SW480 (cell line): ENCODE measurements around the gene STAC.
"Not testable (repeated sequence)": the region's sequence is repeated elsewhere in the genome, so short reads cannot be mapped to it uniquely, and the experiment has no call there.

Experiments used
- DNase-seq: peaks from one replicate; pipeline ENCODE4 v3.0.0-alpha.2; 2016; ENCODE audit warnings: low spot score

The STAC gene

DNA sequence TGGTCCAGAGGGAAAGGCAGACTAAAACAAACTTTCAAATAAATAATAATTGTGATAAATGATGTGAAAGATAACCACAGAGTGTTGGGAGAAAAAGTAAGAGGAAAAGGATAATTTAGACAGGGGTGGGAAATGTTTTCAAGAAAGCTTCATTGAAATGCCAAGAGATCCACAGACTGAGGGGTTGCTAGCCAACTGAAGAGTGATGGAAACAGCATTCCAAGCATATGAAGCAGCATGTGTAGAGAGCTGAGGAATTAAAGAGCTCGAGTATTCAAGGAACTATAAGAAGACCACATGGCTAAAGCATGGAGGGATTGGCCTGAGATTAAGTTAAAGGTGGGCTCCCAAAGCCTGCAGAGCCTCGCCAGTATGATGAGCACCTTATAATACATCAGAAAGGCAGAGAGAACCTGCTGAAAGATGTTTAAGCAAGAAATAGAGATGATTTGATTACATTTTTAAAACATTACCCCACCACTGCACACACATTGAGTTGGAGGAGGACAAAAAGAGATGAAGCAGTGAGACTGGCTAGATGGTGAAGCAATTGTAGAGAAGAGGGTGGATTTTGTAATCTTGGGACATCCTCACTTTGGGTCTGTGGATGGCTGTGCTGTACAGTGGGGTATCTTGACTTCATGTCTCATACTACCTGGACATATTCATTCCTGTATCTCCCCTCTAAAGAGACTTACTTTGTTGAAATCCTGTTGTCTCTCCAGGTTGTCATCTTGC is 100.8 kb downstream of the STAC start:
- no peak for DNase-seq

DNA sequence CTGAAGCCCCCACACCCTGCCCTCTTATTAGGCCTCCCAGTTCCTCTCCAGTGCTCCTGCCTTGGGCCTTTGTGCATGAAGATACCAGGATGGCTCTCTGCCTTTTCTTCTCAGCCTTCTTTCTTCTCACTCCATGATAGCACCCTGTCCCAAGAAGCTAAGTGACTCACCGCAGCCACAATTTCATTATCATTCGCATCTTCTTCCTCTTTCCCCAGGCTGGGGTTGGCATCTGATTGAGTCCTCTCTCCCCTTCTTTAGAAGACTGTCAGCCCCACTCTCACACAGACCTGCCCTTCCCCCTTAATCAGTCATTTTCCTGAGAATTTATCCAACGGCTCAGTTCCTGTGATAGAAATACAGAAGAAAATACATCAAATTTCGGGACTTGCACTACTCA is 102.0 kb downstream of the STAC start:
- DNase-seq: no peak

DNA sequence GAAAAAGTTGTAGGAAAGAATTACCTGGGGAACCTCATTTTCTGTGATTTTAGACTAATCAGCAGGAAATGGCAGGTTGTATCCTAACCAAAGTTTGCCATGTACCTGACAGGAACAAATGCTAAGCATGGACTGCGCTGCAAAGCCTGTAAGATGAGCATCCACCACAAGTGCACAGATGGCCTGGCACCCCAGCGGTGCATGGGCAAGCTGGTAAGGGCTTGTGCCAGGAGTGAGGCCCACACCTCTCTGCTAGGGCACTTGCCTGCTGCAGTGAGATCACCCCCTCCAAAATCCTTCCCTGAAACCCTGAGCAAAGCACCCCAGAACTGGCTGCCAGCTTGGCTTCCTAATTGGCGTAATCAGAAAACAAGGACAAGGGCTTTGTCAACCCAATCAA is 102.6 kb downstream of the STAC start:
- no peak for DNase-seq

DNA sequence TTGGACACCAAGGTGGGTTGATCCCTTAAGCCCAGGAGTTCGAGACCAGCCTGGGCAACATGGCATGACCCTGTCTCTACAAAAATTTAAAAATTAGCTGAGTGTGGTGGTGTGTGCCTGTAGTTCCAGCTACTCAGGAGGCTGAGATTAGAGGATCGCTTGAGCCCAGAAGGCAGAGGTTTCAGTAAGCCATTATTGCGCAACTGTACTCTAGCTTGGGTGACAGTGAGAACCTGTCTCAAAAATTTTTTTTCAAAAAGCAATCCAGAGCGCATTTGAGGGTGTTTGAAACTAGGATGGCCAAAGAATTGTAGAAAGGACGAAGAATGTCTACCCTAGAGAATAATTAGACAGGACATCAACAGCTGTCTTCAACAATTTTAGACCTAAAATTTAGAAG is 103.4 kb downstream of the STAC start:
- no peak for DNase-seq

DNA sequence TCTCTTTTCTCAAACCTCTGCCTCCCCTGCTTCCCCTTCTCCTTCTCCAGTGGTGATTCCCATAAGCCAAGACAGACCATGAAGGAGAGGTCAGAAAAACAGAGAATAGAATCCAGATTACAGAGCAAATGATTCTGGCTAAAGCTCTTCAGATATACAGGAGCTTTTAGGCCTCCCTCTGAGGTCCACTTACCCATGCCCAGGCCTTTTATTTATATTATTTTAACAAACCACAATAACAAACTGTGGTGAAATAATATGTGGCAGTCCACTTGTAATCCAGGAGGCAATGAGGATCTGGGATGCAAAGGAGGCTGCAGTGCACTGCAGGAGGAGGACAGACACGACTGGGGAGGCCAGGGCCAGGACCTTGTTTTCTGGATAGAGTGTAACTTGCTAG is 104.1 kb downstream of the STAC start:
- no peak for DNase-seq

DNA sequence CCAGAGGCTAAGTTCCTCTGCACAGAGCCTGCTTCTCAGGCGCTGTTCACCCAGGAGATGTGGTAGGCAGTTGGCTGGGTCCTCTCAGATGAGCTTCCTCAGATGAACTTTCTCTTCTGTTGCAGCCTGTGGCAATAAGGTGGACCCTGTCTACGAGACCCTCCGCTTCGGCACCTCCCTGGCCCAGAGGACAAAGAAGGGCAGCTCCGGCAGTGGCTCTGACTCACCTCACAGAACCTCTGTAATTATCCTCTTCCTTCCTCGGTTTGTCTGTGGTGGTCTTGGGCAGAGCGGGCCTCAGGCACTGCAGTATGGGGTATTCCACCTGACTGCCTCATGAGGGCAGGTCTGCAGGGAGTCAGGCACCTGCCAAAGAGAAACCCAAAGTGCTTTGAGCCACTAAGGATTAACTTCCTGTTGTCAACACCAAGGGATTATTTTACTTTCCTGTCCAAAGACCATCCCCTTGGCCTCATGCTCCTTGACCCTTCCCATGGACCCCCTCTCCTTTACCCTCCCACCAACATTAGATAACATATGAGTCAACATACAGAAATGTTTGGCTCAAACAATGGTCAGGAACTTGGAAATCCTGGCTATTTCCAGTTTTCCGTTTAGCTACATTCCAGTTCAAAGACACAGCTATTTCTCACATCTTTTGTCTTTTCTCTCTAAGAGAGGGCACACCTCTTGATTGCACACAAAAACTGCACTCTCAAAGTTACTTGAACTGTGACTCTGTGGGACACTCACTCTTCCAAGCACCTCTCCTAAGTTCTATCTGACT is 105.9 kb downstream of the STAC start:
- no peak for DNase-seq

DNA sequence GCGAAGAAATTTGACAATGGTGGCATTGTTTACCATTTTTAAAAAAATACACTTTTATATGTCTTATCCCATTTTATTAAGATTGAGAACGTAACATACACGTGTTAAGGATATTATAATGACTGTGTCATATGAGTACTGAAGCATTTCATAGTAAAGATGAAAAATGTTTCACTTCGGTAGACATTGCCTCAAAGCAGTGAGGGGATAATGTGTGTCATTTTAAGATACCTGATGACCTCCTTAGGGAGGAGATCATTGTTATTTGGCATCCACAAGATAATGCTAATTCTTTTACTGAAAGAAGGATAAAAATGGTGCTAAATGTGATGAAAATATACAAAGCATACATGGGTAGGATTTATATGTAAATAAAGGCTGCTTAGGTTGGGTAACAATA is 107.3 kb downstream of the STAC start:
- no peak for DNase-seq

DNA sequence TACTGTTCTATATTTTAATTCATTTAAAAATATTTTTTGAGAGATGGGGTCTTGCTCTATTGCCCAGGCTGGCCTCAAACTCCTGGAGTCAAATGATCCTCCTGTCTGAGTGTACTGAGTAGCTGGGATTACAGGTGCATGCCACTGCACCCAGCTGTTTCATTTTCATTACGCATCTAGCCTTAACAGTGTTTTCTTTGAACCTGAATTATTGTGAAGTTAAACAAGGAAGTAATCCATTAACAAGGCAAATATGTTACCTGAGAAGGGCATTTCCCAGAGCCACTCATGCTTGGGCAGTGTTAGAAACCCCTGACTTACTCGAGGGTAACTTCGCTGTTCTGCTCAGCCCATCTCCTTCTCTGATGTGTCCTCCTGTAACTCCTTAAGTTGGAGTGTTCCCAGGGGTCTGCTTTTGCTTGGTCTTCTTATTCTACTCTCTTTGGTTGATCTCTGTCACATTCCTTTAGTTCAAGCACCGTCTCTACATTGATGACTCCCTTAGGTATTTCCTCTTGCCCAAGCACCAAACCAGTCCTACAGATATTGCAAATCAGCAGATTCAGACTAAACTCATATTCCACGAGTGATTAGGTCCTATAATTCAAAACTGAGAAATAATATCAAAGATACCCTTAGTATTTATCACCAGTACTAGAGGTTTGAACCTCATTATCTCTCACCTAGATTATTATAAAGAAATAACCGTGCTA is 107.9 kb downstream of the STAC start:
- DNase-seq: no peak

DNA sequence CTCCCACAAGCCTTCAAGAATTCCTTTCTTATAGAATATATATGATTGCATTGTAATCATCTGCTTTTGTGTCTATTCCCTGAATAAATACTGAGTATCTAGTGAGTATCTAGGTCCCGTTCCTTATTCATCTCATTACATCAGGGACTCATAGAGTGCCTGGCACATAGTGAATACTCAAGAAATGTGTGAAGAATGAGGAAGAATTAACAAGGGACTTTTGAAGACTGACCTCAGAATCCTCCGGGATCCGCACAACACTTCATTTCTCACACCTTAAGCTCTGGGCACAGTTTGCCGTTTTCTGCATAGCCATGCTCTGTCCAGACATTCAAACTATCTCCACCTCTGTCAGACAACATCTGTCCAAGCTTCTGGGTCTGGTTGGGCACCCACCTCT is 108.8 kb downstream of the STAC start:
- DNase-seq: no peak

DNA sequence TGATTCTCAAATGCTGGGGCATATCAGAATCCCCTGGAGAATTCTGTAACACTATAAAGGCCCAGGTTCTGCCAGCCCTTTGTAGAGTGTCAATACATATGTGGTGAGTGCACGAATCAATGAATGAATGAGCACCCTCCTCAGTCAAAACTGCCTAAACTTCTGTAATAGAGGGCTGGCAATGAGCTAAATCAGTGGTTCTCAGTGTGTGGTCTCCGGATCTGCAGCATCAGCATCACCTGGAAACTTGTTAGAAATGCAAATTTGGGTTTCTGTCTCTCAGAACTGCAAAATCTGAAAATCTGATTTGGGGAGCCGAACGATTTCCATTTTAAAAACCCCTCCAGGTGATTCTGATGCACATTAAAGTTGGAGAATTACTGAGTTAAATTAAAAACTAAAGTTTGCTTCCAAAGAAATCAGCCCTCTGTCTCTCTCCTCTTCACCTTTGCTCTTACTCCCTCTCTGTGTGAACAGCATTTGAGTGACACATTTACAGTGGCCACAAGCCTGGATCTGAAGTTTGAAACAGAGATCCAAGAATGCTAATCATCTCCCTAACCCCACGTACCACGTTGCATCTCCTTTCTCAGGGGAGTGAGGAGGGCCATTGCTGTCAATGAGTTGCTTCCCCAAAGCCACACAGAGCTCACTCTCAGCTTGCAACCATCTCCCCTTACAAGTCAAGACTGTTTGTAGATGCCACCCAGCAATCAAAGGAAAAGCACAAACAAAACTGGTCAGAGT is 109.5 kb downstream of the STAC start:
- DNase-seq: no peak

DNA sequence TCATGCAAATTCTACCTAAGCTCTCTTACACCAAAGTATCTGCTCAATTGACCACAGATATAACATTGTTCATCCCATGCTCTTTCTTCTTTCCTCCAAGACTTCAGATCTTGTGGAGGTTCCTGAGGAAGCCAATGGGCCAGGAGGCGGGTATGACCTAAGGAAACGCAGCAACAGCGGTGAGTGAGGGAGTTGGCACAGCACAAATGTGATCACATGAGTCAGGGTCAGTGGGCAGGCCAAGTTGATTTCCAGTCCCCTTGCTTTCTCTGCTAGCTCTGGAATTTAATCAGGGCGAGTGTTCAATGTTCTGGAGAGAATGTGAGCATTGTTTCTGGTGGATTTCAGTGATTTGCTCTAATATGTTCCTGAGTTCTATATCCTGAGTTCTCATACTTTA is 112.7 kb downstream of the STAC start:
- DNase-seq: no peak

DNA sequence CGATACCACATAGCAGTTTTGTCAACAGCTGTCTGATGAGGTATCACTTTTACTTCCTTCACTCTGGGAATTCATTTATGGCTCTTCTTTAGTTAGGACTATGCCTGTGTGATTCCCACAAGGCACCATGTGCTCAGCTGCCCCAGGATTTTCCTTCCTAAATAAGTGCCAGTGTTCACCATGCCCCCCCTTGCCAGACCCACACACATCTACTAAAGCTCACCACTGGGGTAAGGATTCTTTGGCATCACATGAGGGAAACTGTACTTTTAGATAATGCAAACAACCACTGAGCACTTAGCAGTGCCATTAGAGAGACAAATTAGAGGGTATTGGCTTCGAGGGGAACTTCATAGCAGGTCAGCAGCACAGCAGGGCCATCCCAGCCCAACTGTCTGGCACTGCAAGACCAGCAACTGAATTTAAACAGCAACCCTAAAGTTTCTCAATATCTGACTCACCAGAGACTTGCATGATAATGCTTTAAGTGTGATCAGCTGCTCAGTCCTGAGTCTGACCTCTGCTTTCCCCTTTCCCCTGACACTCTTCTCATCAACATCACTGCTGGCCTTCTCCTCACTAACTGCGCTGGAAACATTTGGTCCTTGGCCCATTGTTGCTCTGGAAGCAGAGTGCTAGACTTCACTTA is 114.3 kb downstream of the STAC start:
- no peak for DNase-seq

DNA sequence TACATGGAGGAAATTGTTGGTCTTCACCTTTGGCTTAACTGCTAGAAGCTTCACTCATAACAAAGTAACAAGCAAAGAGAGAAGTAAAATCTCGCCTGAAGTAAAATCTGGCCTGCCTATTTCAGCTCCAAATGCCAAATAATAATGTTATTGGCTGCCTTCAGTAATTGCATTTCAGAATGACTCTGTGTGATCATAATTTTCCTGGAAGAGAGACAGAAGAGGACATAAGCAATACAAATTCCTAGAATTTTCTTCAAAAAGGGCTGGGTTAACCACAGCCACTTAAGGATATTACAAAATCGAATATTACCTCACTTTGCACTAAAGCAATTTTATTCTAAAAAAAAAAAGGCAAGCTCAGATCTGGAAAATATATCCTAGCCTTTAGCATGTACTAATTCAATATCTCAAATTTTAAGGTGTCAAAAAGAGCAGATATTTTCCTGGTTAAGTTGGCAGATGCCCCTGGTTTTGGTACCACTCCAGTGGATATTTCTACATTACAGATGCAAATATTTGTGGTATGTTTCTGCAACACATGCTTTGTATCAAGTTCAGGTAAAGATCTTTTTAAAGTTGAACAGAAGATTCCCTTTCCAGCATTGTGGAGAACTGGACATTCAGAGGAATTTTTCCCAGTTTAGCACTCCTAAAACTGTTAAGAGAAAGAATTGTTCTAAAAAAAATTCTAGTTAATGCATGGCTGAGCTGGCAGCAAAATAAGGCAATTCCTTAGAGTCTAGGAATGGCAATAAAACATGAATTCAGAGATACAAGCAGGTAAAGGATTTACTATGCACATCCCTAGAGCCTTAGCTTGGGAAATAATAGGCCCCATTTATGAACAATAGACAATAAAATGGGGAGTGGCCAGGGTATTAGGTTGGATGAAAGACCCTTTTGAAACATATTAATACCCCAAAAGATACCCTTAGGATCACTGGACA is 116.7 kb downstream of the STAC start:
- no peak for DNase-seq

DNA sequence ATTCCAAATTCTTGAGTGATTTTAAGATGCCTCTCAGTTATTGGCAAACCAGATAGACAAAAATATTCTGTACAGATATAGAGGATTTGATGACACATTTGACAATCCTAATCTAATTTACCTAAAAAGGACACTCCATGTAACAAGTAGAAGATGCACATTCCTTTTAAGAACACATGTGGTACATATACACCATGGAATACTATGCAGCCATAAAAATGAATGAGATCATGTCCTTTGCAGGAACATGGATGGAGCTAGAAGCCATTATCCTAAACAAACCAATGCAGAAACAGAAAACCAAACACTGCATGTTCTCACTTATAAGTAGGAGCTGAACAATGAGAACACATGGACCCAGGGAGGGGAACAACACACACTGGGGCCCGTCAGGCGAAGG is 119.7 kb downstream of the STAC start:
- not testable (repeated sequence) for DNase-seq

DNA sequence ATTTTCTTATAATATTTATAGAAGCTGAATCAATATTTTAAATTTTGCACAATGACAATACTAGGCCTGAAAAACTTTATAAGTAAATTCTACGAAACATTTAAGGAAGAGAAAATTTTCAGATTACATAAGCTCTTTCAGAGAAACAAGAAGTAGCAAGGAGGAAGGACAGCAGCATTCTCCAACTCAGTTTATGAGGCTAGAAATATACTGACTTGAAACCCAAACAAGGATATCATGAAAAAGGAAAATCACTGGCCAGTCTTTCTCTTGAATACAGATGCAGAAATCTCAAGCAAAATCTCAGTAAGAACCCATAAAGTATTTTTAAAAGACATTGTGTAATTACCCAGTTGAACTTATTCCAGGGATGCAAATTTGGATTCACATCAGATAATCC is 121.3 kb downstream of the STAC start:
- no peak for DNase-seq

DNA sequence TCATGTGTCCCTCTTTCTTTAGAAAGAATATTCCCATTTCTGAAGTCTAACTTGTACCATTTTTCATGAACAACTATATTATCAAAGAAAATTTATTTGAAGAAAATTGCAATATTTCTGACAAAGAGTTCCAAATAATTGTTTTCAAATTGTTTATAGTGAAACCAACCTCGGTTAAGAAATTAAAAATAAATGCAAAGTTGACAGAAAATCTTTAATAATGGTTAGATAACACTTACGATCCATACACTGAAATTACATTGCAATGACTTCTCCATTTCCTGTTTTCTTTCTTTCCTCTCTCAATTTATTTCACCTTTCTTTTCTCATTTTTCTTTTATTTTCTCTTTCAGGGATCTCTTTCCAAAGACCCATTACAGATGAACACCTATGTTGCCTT is 125.1 kb downstream of the STAC start:
- DNase-seq: no peak

DNA sequence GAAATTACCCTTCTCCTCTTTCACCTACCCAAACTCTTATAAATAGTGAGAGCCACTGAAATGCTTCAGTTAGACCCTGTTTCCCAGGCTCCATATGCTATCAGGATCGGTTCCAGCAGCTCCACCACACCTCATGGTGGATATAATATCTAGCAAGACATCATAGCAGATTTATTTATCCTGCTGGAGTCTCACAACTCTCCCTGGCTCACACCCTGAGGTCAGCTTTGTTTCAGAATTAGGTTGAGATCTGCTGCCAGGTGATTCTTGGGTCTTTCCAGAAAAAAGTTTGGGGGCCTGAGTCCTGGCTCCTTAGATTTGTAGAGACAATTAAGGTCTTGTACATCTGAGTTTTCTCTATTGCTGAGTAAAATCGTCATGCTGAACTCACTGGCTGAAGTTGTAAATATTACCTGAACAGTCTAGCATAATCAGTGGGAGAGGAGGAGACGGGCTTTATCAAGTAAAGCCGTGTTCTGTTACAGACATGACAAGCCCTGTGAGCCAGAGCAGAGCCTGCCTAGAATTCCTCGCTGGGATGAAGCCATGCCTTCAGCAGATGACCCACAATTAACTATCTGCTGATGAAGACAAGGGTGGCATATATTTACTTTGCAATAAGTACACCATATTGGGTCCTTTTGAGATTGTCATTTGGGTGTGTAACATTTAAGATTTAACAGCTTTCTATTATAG is 131.6 kb downstream of the STAC start:
- no peak for DNase-seq

DNA sequence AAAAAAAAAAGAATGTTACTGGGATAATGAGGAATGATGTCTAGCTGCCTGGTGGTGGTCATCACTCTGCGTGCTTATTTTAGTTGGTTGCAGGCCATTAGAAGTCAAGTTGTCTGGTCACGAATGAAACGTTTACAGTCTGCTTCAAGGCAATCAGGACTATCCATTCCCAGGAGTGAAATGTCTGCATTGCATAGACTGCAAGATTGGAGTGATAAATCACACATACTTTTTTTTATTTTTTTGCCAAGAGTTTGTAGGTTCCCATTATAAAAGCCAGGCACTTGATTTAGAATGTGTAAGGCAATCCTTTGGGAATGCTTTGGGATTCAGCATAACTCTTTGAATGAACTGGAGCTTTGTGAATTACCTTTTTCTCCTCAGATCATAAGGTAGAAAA is 132.3 kb downstream of the STAC start:
- DNase-seq: no peak

DNA sequence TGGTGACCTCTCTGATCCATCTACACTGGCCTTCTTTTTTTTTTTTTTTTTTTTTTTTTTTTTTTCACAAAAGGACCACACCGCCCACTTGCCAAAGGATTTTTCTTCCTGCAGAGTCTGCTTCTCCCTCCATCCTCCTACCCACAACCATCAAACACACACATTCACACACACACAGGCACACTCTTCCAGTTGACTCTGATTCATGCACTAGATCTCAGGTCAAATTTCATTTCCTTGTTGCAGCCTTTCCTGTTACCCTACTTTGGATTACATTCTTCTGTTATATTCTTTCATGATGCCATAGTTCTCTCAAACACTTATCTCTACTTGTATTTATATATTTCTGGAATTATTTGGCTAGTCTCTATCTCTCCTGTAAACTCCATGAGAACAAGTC is 133.9 kb downstream of the STAC start:
- DNase-seq: no peak

DNA sequence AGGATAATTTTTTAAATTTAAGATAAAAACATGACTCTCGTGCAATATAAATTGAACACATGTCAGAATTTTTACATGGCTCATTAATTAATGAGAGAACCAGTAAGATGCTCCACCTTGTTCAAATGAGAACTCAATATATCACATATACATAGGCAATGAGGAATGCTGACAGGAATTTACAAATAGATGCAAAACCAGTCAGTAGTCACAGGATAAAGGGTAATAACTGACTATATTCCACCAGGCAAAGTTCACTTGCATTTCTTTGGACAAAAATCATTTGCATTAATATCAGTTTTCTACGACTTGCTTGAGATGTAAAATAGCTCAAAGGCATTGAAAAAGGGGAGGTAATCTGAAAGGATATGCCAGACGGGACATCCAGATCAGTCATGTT is 139.4 kb downstream of the STAC start:
- DNase-seq: no peak
